NB4 (cell line): Measurements from ENCODE around the gene BIN1.

Source experiments
- DNase-seq: peaks from one replicate; pipeline ENCODE4 v3.0.0; 2010; ENCODE audit warnings: low read depth
- H3K4me3 ChIP-seq: one replicate; pipeline ENCODE4 v1.5.1; 2011; ENCODE audit warnings: mild to moderate bottlenecking, low read depth, low read length, moderate library complexity
- MYC ChIP-seq: IDR thresholded peaks from 2 replicates; pipeline ENCODE4 v1.6.1; 2011; ENCODE audit warnings: low read depth, low read length
- POLR2A ChIP-seq: IDR thresholded peaks from 2 replicates; pipeline ENCODE4 v1.6.1; 2011; ENCODE audit warnings: mild to moderate bottlenecking; ENCODE audit not compliant: insufficient read length; ENCODE audit errors: extremely low read depth
- TF ChIP-seq, protein P1 (sequence below): IDR thresholded peaks from one replicate; pipeline ENCODE4 v1.5.1; 2012; ENCODE audit warnings: low read depth, low read length
- TF ChIP-seq, protein P2 (sequence below): IDR thresholded peaks from 2 replicates; pipeline ENCODE4 v1.6.1; 2011; ENCODE audit warnings: low read depth, low read length

Gene BIN1

GRCh38 chr2:127091148-127091547 is 15.8 kb downstream of the BIN1 start:
- no peak for TF ChIP-seq MYC
- TF ChIP-seq, protein P1, sequence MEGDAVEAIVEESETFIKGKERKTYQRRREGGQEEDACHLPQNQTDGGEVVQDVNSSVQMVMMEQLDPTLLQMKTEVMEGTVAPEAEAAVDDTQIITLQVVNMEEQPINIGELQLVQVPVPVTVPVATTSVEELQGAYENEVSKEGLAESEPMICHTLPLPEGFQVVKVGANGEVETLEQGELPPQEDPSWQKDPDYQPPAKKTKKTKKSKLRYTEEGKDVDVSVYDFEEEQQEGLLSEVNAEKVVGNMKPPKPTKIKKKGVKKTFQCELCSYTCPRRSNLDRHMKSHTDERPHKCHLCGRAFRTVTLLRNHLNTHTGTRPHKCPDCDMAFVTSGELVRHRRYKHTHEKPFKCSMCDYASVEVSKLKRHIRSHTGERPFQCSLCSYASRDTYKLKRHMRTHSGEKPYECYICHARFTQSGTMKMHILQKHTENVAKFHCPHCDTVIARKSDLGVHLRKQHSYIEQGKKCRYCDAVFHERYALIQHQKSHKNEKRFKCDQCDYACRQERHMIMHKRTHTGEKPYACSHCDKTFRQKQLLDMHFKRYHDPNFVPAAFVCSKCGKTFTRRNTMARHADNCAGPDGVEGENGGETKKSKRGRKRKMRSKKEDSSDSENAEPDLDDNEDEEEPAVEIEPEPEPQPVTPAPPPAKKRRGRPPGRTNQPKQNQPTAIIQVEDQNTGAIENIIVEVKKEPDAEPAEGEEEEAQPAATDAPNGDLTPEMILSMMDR, result no peak
- TF ChIP-seq, protein P2, sequence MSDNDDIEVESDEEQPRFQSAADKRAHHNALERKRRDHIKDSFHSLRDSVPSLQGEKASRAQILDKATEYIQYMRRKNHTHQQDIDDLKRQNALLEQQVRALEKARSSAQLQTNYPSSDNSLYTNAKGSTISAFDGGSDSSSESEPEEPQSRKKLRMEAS, result no peak
- DNase-seq, result no peak
- no peak overlapping the region for H3K4me3 ChIP-seq

DNA sequence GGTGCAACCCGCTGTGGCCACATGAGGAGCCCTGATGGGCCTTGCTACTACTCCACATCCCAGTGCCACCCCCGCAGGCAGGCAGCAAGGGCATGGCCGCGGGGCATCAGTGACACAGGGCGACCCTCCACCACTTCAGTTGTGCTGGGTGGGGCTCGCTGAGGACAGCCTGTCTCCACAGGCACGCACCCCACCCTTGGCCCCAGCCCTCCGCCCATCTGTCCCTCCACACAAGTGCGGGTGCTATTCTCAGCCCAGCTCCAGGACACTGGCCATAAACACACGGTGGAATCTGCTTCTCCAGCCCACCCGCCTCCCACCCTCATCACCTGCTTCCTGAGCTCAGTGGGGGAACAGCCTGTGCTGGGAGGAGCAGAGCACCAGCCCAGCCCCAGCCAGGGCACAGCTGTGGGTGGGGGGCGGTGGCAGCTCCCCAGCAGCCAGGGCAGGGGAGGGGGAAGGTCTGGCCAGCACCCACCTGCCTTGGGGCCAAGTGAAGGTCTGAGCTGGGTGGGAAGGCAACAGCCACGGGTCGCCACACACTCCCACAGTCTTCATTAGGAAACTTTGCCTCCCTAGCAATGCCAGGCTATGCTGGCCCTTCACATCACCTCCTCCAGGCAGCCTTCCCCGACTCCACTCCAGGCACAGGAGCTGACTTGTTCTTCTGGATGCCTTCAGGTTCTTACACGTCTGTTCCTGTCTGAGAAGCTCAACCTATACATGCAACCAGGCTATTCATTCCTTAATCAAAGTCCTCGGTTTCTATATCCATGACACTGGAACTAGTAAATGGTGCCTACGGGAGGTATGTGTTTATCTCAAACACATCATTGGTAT is 16.5 kb downstream of the BIN1 start:
- TF ChIP-seq POLR2A, result no peak
- TF ChIP-seq, protein P1, result no peak
- TF ChIP-seq, protein P2, result no peak
- TF ChIP-seq MYC, result no peak
- H3K4me3 ChIP-seq, result no peak overlapping the region
- no peak for DNase-seq

DNA sequence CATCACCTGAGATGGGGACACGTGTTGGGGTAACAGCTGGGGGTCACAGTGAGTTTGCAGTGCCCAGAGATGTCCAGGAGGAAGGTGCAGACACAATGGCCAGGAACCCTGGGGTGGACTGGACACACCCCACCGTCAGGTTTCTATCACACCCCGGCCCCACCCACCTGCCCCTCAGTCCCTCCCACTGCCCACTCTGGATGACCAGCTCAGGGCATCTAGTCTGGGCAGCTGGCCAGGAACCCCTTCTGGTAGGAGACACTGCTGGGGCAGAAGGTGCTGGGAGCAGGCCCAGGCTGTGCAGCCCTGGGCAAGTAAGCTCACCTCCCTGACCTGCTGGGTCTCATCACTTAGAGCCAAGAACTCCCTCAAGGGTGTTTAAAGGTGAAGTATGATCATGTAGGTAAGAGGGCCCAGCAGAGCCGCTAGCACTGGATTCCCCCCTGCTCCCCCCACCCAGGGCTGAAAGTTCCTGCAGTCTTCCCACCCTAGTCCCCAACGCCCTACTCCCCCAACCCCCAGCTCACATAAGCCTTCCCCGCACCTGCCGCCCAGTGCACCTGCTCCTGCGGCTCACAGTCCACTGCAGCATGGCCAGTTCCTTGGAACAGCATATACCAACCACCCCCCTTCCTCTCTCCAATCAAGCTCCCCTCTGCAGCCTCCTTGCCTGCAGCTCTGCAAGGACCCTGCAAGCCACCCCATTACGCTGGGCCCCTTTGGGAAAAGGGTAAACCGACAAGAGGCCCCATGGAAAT is 17.3 kb downstream of the BIN1 start:
- H3K4me3 ChIP-seq, result no peak overlapping the region
- no peak for TF ChIP-seq POLR2A
- TF ChIP-seq, protein P2, result no peak
- TF ChIP-seq, protein P1, result no peak
- TF ChIP-seq MYC, result no peak
- peak; percentile 84 for DNase-seq

DNA sequence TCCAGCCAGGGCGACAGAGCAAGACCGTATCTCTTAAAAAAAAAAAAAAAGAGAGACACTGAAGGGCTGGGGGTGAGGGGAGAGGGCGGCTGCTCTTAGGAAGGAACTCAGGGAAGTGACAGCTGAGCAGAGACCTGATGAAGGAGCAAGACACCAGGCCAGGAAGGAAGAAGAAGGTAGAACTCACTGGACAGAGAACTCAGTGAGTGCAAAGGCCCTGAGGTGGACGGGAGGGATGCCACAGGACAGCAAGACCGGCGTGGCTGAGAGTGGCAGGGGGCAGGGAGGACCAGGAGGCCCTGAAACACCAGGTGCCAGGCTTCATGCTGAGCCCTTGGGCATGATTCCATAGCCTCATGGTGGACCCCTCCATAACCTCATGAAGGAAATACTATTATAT is 18.2 kb downstream of the BIN1 start:
- TF ChIP-seq, protein P1, result no peak
- TF ChIP-seq MYC (no peak), POLR2A (no peak)
- TF ChIP-seq, protein P2, result no peak
- no peak for DNase-seq
- no peak overlapping the region for H3K4me3 ChIP-seq

- 0 out of 2 replicates have a peak, but pooled peaks have one; percentile 8 for TF ChIP-seq MYC
- TF ChIP-seq, protein P1, result no peak
- TF ChIP-seq, protein P2, result no peak
- DNase-seq, result peak; percentile 58
- H3K4me3 ChIP-seq, result peak overlapping the region; percentile 21
These were observed 19.0 kb downstream of the BIN1 start for GRCh38 chr2:127087791-127088495.
